ENCODE data around the gene TTC34.

TTC34 gene

GRCh38 chr1:2587071-2587859, 214.2 kb downstream of the TTC34 start:
- no peak for DNase-seq

GRCh38 chr1:2586154-2587070, 215.1 kb downstream of the TTC34 start, which contains the start of gene PRXL2B:
Gene PRXL2B, plus strand, starts transcription at chr1:2586777. Its CDS starts 109 bp downstream, at chr1:2586886.
- peak; percentile 98 for DNase-seq
